Sigmoid colon (tissue), 4 donors: ENCODE data around the gene PRKCG.

ENCODE experiments used
- CTCF ChIP-seq, 4 experiments: fragments of 450-650 bp in 3 of 4; fragments of 200-600 bp in 1 of 4; IDR thresholded peaks; one replicate each; pipeline ENCODE4 v1.5.1; 2016 to 2019; ENCODE audit warnings: antibody characterized with exemption in 4 of 4, mild to moderate bottlenecking in 3 of 4, moderate library complexity in 2 of 4
- EP300 ChIP-seq, 4 donors: sonication (generic); formaldehyde crosslinking; IDR thresholded peaks; one replicate each; pipeline ENCODE4 v1.6.1; 2017; ENCODE audit warnings: antibody characterized with exemption in 4 of 4
- POLR2A ChIP-seq, 2 donors: fragments of 450-650 bp; IDR thresholded peaks; one replicate each; pipeline ENCODE4 v1.6.1; 2016; ENCODE audit warnings: antibody characterized with exemption in 2 of 2, mild to moderate bottlenecking in 2 of 2, moderate library complexity in 2 of 2
- POLR2AphosphoS5 ChIP-seq, 4 donors: sonication (generic); formaldehyde crosslinking; IDR thresholded peaks; one replicate each; pipeline ENCODE4 v1.6.1; 2017; ENCODE audit warnings: antibody characterized with exemption in 4 of 4

GRCh38 chr19:53898636-53899341 is 16.8 kb downstream of the PRKCG start:
- TF ChIP-seq CTCF (IDR thresholded peaks at IDR 0.05) (no peak), POLR2A (IDR thresholded peaks at IDR 0.05) (no peak), EP300 (IDR thresholded peaks at IDR 0.05) (no peak), POLR2AphosphoS5 (IDR thresholded peaks at IDR 0.05) (no peak)
